Body of pancreas (tissue), 4 donors: ENCODE data around the gene BCL7A. TPM values are rescaled to one million over a fixed set of nuclear protein-coding genes. Genes with fewer than 3 reads are reported as not detected.

Experiments
- ATAC-seq: fragments of 150-250 bp; one replicate; pipeline ENCODE4 v1.9.1; 2016
- DNase-seq, 4 donors: peaks; one replicate each; pipeline ENCODE4 v3.0.0-alpha.2; 2019
- H3K27ac ChIP-seq, 4 donors: fragments of 200-600 bp; sonication (generic); 1 replicate in 3 of 4; 2 replicates in 1 of 4; pipeline versions ENCODE4 v1.5.1 to v1.6.1; 2016 to 2019; ENCODE audit warnings: mild to moderate bottlenecking in 1 of 4, mixed read lengths in 1 of 4, moderate library complexity in 1 of 4
- H3K27me3 ChIP-seq, 2 donors: fragments of 200-600 bp; sonication (generic); one replicate each; pipeline ENCODE4 v1.6.0; 2016; ENCODE audit warnings: mild to moderate bottlenecking in 1 of 2
- H3K36me3 ChIP-seq, 2 donors: fragments of 200-600 bp; sonication (generic); replicated peaks in 1 of 2; 2 replicates each; pipeline ENCODE4 v1.5.1; 2016; ENCODE audit warnings: low read depth in 2 of 2; ENCODE audit not compliant: insufficient read depth in 1 of 2
- H3K4me1 ChIP-seq: fragments of 200-600 bp; sonication (generic); one replicate; pipeline ENCODE4 v1.6.0; 2016
- H3K4me3 ChIP-seq, 2 donors: fragments of 200-600 bp; sonication (generic); 1 replicate in 1 of 2; 2 replicates in 1 of 2; pipeline ENCODE4 v1.5.1; 2016 to 2019
- H3K9me3 ChIP-seq, 3 donors: fragments of 200-600 bp; sonication (generic); 1 replicate in 2 of 3; 2 replicates in 1 of 3; pipeline ENCODE4 v1.5.1; 2016
- POLR2A ChIP-seq, 3 donors: fragments of 450-650 bp; IDR thresholded peaks; one replicate each; pipeline ENCODE4 v1.6.1; 2016; ENCODE audit warnings: antibody characterized with exemption in 3 of 3, mild to moderate bottlenecking in 2 of 3
- WGBS, 2 donors: methylation state at CpG; one replicate each; pipeline ENCODE4 v1.1.5; 2017; 5-methylcytosine and 5-hydroxymethylcytosine counted together
- intact Hi-C: fragments of 100-400 bp; cut with DNase I; formaldehyde crosslinking; loops from one replicate; pipeline ENCODE4 v1.15.1; 2023
- total RNA-seq, 2 donors: library from RNA; depleted of rRNA; stranded (reverse); fragments of >200 nt; gene quantifications; one replicate each; pipeline ENCODE4 v1.1.0, GENCODE V29; 2016
- TF ChIP-seq, protein P1 (sequence below), 7 experiments: fragments of 450-650 bp in 4 of 7; fragments of 200-600 bp in 3 of 7; sonication (generic) in 3 of 7; IDR thresholded peaks; one replicate each; pipeline ENCODE4 v1.5.1; 2016 to 2019; ENCODE audit warnings: antibody characterized with exemption in 7 of 7

BCL7A gene
- total RNA-seq, 2 donors from 2014 or later, result 19.1 to 25.2 TPM

GRCh38 chr12:122057769-122058168 is 36.1 kb downstream of the BCL7A start:
- H3K9me3 ChIP-seq, result no peaks in the 10 kb centered on the region
- peaks cover 19% of the 10 kb centered on the region for H3K4me1 ChIP-seq
- ATAC-seq (no peak), DNase-seq (no peak)
- no peak for TF ChIP-seq POLR2A (IDR thresholded peaks at IDR 0.05)
- TF ChIP-seq, protein P1, sequence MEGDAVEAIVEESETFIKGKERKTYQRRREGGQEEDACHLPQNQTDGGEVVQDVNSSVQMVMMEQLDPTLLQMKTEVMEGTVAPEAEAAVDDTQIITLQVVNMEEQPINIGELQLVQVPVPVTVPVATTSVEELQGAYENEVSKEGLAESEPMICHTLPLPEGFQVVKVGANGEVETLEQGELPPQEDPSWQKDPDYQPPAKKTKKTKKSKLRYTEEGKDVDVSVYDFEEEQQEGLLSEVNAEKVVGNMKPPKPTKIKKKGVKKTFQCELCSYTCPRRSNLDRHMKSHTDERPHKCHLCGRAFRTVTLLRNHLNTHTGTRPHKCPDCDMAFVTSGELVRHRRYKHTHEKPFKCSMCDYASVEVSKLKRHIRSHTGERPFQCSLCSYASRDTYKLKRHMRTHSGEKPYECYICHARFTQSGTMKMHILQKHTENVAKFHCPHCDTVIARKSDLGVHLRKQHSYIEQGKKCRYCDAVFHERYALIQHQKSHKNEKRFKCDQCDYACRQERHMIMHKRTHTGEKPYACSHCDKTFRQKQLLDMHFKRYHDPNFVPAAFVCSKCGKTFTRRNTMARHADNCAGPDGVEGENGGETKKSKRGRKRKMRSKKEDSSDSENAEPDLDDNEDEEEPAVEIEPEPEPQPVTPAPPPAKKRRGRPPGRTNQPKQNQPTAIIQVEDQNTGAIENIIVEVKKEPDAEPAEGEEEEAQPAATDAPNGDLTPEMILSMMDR (IDR thresholded peaks at IDR 0.05), result no peak
- WGBS, 2 donors, result 83 to 100% methylated on average over 3 of the region's 3 CpGs
- H3K4me3 ChIP-seq, result no peak overlapping the region
- no peaks in the 10 kb centered on the region for H3K27me3 ChIP-seq
- peaks cover 0 to 5% of the 10 kb centered on the region in 2 donors for H3K36me3 ChIP-seq
- intact Hi-C loops, result loop anchor here (5.0 kb wide), 2 partner anchors 35 to 135 kb away; no protein-coding TSS in a partner anchor
- H3K27ac ChIP-seq, result no peak overlapping the region

DNA sequence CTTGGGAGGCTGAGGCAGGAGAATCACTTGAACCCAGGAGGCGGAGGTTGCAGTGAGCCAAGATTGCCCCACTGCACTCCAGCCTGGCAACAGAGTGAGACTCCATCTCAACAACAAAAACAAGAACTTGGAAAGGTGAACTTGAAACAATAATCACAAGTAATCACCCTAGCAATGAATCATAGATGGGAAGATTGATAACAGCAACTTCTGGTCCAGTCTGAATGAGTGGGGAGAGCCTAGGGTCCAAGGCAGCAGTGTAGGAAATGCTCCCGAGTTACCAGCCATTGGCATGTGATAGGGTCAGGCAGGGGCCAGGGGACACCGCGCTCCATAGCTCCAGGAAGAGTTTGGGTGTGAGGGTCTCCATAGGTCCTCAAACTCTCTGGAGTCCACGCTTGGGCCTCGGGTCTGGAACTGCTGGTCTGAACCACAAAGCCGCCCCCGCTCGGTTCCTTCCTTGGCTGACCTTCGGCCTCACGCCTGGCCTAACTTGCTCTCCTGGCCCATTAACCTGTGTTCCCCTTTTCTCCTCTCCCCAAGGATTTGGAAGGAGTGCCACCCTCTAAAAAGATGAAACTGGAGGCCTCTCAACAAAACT is 37.0 kb downstream of the BCL7A start:
- Histone ChIP-seq H3K27me3 (no peaks in the 10 kb centered on the region), H3K9me3 (no peaks in the 10 kb centered on the region), H3K4me1 (peaks cover 27% of the 10 kb centered on the region), H3K27ac (no peak overlapping the region), H3K4me3 (no peak overlapping the region), H3K36me3 (peaks cover 0 to 5% of the 10 kb centered on the region in 2 donors)
- ATAC-seq, result no peak
- WGBS, 2 donors, result 89 to 93% methylated on average over 5 to 11 of the region's 11 CpGs
- TF ChIP-seq POLR2A (IDR thresholded peaks at IDR 0.05), result no peak
- TF ChIP-seq, protein P1 (IDR thresholded peaks at IDR 0.05), result no peak
- no peak for DNase-seq
- intact Hi-C loops, result loop anchor here (5.0 kb wide), 2 partner anchors 34 to 134 kb away; no protein-coding TSS in a partner anchor

GRCh38 chr12:122059203-122059960 is 37.7 kb downstream of the BCL7A start:
- intact Hi-C loops, result loop anchor here (5.0 kb wide), 2 partner anchors 33 to 133 kb away; no protein-coding TSS in a partner anchor
- H3K4me3 ChIP-seq, result no peak overlapping the region
- WGBS, 2 donors, result 92 to 96% methylated on average over 24 to 25 of the region's 28 CpGs
- peaks cover 0 to 5% of the 10 kb centered on the region in 2 donors for H3K36me3 ChIP-seq
- no peak overlapping the region for H3K27ac ChIP-seq
- peaks cover 28% of the 10 kb centered on the region for H3K4me1 ChIP-seq
- TF ChIP-seq, protein P1 (IDR thresholded peaks at IDR 0.05), result no peak
- no peak for TF ChIP-seq POLR2A (IDR thresholded peaks at IDR 0.05)
- H3K9me3 ChIP-seq, result no peaks in the 10 kb centered on the region
- DNase-seq (no peak), ATAC-seq (no peak)
- no peaks in the 10 kb centered on the region for H3K27me3 ChIP-seq

- Histone ChIP-seq H3K36me3 (peaks cover 0 to 5% of the 10 kb centered on the region in 2 donors), H3K27me3 (no peaks in the 10 kb centered on the region), H3K9me3 (no peaks in the 10 kb centered on the region), H3K4me1 (peaks cover 25% of the 10 kb centered on the region), H3K4me3 (no peak overlapping the region), H3K27ac (no peak overlapping the region)
- TF ChIP-seq, protein P1 (IDR thresholded peaks at IDR 0.05), result no peak
- TF ChIP-seq POLR2A (IDR thresholded peaks at IDR 0.05), result no peak
- no peak for DNase-seq
- no peak for ATAC-seq
- intact Hi-C loops, result no loop called here
- WGBS, 2 donors, result 86 to 88% methylated on average over 19 to 21 of the region's 22 CpGs
These were observed 38.4 kb downstream of the BCL7A start for GRCh38 chr12:122060081-122060501.
